Karpas-422 (cell line): ENCODE data around the gene IQCH. TPM values are rescaled to one million over a fixed set of nuclear protein-coding genes. Genes with fewer than 3 reads are reported as not detected.
A peak's percentile ranks its signal among the peaks of the same experiment; 100 is the strongest.

Source experiments
- DNase-seq: peaks from one replicate; pipeline ENCODE4 v3.0.0-alpha.2; 2015
- H2AFZ ChIP-seq: fragments of 200-600 bp; sonication (generic); 2 replicates; pipeline ENCODE4 v1.6.1; 2014; ENCODE audit warnings: antibody characterized with exemption, low read length, mixed read lengths
- H3K27ac ChIP-seq: fragments of 200-600 bp; sonication (generic); 2 replicates; pipeline ENCODE4 v1.5.1; 2014; ENCODE audit warnings: mild to moderate bottlenecking, low read length, moderate library complexity
- H3K27me3 ChIP-seq: fragments of 200-600 bp; sonication (generic); 2 replicates; pipeline ENCODE4 v1.6.1; 2014; ENCODE audit warnings: low read length, mixed read lengths
- H3K36me3 ChIP-seq: fragments of 200-600 bp; sonication (generic); 2 replicates; pipeline ENCODE4 v1.6.1; 2014; ENCODE audit warnings: low read length, mixed read lengths; ENCODE audit not compliant: insufficient read depth
- H3K4me1 ChIP-seq: fragments of 200-600 bp; sonication (generic); 2 replicates; pipeline ENCODE4 v1.6.1; 2014; ENCODE audit warnings: mild to moderate bottlenecking, low read length, mixed read lengths
- H3K4me2 ChIP-seq: fragments of 200-600 bp; sonication (generic); 2 replicates; pipeline ENCODE4 v1.6.1; 2014; ENCODE audit warnings: low read length, low read depth, mild to moderate bottlenecking; ENCODE audit not compliant: poor library complexity, severe bottlenecking
- H3K4me3 ChIP-seq: fragments of 200-600 bp; sonication (generic); 2 replicates; pipeline ENCODE4 v1.5.1; 2014; ENCODE audit warnings: mild to moderate bottlenecking, antibody characterized with exemption, low read length, mixed read lengths
- H3K79me2 ChIP-seq: fragments of 200-600 bp; sonication (generic); 2 replicates; pipeline ENCODE4 v1.6.1; 2014; ENCODE audit warnings: mild to moderate bottlenecking, low read length, mixed read lengths
- H3K9ac ChIP-seq: fragments of 200-600 bp; sonication (generic); 2 replicates; pipeline ENCODE4 v1.6.0; 2014; ENCODE audit warnings: low read length
- H3K9me2 ChIP-seq: fragments of 200-600 bp; sonication (generic), shearing (Covaris generic); replicated peaks from 2 replicates; pipeline ENCODE4 v1.6.0; 2014; ENCODE audit warnings: mild to moderate bottlenecking, low read length, moderate library complexity; ENCODE audit not compliant: insufficient read depth
- H3K9me3 ChIP-seq: fragments of 300-700, 200-600 bp; sonication (generic); 2 replicates; pipeline ENCODE4 v1.6.1; 2014; ENCODE audit warnings: low read length, mixed read lengths
- H4K20me1 ChIP-seq: fragments of 200-600 bp; sonication (generic); 2 replicates; pipeline ENCODE4 v1.6.1; 2014; ENCODE audit warnings: mild to moderate bottlenecking, antibody characterized with exemption, low read length, low read depth; ENCODE audit not compliant: insufficient read depth
- total RNA-seq: library from RNA; depleted of rRNA; stranded (reverse); fragments of >200 nt; shearing (Covaris generic); gene quantifications from 2 replicates; pipeline ENCODE4 v1.2.3, GENCODE V29; 2014; ENCODE audit warnings: low replicate concordance

IQCH gene
- total RNA-seq, 1 experiment from 2014 or later = 2.4 TPM

- no peak overlapping the region for H3K4me2 ChIP-seq
- no peak overlapping the region for H3K27ac ChIP-seq
- H3K36me3 ChIP-seq = no peaks in the 10 kb centered on the region
- peak; percentile 56 for DNase-seq
- H3K27me3 ChIP-seq = no peaks in the 10 kb centered on the region
- H4K20me1 ChIP-seq = no peaks in the 10 kb centered on the region
- H3K9ac ChIP-seq = no peak overlapping the region
- no peak overlapping the region for H3K4me3 ChIP-seq
- no peak overlapping the region for H2AFZ ChIP-seq
- no peaks in the 10 kb centered on the region for H3K9me3 ChIP-seq
- H3K79me2 ChIP-seq = no peaks in the 10 kb centered on the region
- peaks cover 41% of the 10 kb centered on the region for H3K4me1 ChIP-seq
- H3K9me2 ChIP-seq = no peaks in the 10 kb centered on the region
Measured at GRCh38 chr15:67397139-67397538, 142.6 kb downstream of the IQCH start.

GRCh38 chr15:67399925-67400324, 145.3 kb downstream of the IQCH start:
- Histone ChIP-seq H3K27ac (no peak overlapping the region), H3K36me3 (no peaks in the 10 kb centered on the region), H4K20me1 (no peaks in the 10 kb centered on the region), H3K9me3 (no peaks in the 10 kb centered on the region), H3K79me2 (no peaks in the 10 kb centered on the region), H3K4me2 (no peak overlapping the region), H3K4me3 (no peak overlapping the region), H2AFZ (no peak overlapping the region), H3K27me3 (no peaks in the 10 kb centered on the region), H3K9me2 (no peaks in the 10 kb centered on the region), H3K4me1 (peaks cover 13% of the 10 kb centered on the region), H3K9ac (no peak overlapping the region)
- no peak for DNase-seq

GRCh38 chr15:67400890-67401289, 146.3 kb downstream of the IQCH start:
- Histone ChIP-seq H4K20me1 (no peaks in the 10 kb centered on the region), H3K4me3 (no peak overlapping the region), H3K79me2 (no peaks in the 10 kb centered on the region), H3K27ac (no peak overlapping the region), H3K4me2 (no peak overlapping the region), H3K9me3 (no peaks in the 10 kb centered on the region), H3K36me3 (no peaks in the 10 kb centered on the region), H2AFZ (no peak overlapping the region), H3K9me2 (no peaks in the 10 kb centered on the region), H3K27me3 (no peaks in the 10 kb centered on the region), H3K4me1 (peaks cover 13% of the 10 kb centered on the region), H3K9ac (no peak overlapping the region)
- no peak for DNase-seq

GRCh38 chr15:67401336-67401735, 146.8 kb downstream of the IQCH start:
- H3K4me3 ChIP-seq = no peak overlapping the region
- H4K20me1 ChIP-seq = no peaks in the 10 kb centered on the region
- no peaks in the 10 kb centered on the region for H3K36me3 ChIP-seq
- no peak overlapping the region for H3K4me2 ChIP-seq
- no peak overlapping the region for H3K27ac ChIP-seq
- H3K9me2 ChIP-seq = no peaks in the 10 kb centered on the region
- no peaks in the 10 kb centered on the region for H3K79me2 ChIP-seq
- H3K27me3 ChIP-seq = no peaks in the 10 kb centered on the region
- no peak overlapping the region for H2AFZ ChIP-seq
- H3K9ac ChIP-seq = no peak overlapping the region
- DNase-seq = no peak
- no peaks in the 10 kb centered on the region for H3K9me3 ChIP-seq
- H3K4me1 ChIP-seq = peaks cover 15% of the 10 kb centered on the region

DNA sequence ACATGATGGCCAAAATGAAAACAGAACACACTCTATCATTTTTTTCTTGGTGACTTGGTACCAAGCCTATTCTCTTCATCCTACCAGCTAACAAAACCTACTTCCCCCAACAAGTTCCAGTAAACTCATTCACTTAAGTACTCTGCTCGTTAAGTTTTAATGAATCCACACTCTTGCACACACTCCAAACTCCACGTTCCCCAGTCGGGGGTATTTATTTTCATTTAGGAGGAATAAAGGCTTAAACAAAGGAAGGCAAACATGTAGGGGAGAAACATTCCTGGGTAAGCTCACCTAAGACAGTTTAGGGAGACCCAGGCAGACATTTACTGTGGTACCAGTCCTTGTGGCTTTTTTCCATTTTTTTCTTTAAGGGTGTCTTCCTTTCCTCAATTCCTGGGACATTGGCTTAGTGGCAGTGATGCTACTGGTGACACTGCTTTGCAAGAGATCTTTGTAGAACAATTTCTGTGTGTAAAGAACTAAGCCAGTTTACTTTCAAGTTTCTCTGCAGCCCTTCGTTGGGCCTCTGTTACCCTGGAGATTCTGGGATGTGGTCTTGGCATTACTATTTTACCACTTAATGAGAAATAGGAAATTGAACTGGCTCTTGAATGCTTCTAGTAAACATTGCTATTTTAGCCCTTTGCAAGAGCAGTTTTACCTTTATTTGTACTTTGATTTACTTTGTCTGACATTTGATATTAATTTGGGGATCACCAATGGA, 149.0 kb downstream of the IQCH start:
- DNase-seq = no peak
- no peak overlapping the region for H3K27ac ChIP-seq
- no peak overlapping the region for H2AFZ ChIP-seq
- no peaks in the 10 kb centered on the region for H3K27me3 ChIP-seq
- H3K9me2 ChIP-seq = no peaks in the 10 kb centered on the region
- H3K79me2 ChIP-seq = no peaks in the 10 kb centered on the region
- H4K20me1 ChIP-seq = no peaks in the 10 kb centered on the region
- H3K9me3 ChIP-seq = no peaks in the 10 kb centered on the region
- no peak overlapping the region for H3K4me3 ChIP-seq
- H3K36me3 ChIP-seq = no peaks in the 10 kb centered on the region
- no peak overlapping the region for H3K9ac ChIP-seq
- H3K4me2 ChIP-seq = no peak overlapping the region
- H3K4me1 ChIP-seq = peaks cover 25% of the 10 kb centered on the region

- Histone ChIP-seq H3K9ac (no peak overlapping the region), H3K4me2 (no peak overlapping the region), H2AFZ (no peak overlapping the region)
Measured at GRCh38 chr15:67405208-67406191, 150.9 kb downstream of the IQCH start.

DNA sequence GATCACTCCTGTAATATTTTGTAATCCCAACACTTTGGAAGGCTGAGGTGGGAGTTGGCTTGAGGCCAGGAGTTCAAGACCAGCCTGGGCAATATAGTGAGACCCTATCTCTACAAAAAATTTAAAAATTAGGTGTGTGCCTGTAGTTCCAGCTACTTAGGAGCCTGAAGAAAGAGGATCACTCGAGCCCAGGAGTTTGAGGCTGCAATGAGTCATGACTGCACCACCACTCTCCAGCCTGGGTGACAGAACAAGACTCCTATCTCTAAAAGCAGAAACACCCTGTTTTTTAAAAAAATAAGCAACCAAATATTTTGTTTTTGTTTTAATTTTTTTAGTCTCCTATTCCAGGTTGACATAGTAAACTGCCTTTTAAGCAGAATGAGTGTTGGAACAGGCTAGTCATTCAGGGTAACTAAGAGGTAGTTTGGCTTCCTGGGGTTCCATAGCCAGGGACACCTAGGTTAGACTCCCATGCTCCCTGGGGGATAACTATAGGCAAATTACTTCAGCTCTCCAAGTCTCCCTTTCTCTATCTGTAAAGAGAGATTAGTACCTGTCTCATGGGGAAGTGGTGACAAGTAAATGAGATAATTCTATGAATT, 151.8 kb downstream of the IQCH start:
- Histone ChIP-seq H3K27ac (no peak overlapping the region), H3K27me3 (no peaks in the 10 kb centered on the region)

More at GRCh38 chr15:67405208-67406191, 150.9 kb downstream of the IQCH start:
- H3K79me2 ChIP-seq = no peaks in the 10 kb centered on the region
- H3K9me3 ChIP-seq = no peaks in the 10 kb centered on the region
- no peaks in the 10 kb centered on the region for H3K36me3 ChIP-seq
- no peak for DNase-seq
- H3K4me1 ChIP-seq = peaks cover 25% of the 10 kb centered on the region
- no peak overlapping the region for H3K27ac ChIP-seq
- no peak overlapping the region for H3K4me3 ChIP-seq
- no peaks in the 10 kb centered on the region for H3K9me2 ChIP-seq
- H4K20me1 ChIP-seq = no peaks in the 10 kb centered on the region
- H3K27me3 ChIP-seq = no peaks in the 10 kb centered on the region

DNA sequence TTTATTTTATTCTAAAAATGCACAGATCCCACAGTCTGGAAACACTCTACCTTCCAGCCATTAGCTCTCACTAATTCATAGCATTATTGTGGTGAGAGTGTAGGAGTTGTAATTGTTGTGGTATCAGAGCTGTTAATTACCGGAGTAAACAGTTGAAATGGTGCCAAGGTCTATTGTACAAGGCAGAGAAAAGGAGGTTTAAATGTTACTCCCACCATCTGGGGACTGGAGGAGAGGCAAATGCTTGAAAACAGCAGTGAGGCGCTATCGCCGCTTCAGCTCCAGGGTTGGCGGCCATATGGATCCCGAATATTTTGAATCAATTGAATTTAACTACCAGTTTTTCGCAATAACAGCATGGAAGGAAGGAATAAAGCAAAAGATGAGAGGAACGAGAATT, 153.2 kb downstream of the IQCH start:
- no peak for DNase-seq
- no peak overlapping the region for H3K4me3 ChIP-seq
- H2AFZ ChIP-seq = no peak overlapping the region
- no peak overlapping the region for H3K4me2 ChIP-seq
- H3K9me2 ChIP-seq = no peaks in the 10 kb centered on the region
- H3K9me3 ChIP-seq = no peaks in the 10 kb centered on the region
- H3K9ac ChIP-seq = no peak overlapping the region
- H3K4me1 ChIP-seq = peaks cover 16% of the 10 kb centered on the region
- no peaks in the 10 kb centered on the region for H4K20me1 ChIP-seq
- H3K27me3 ChIP-seq = no peaks in the 10 kb centered on the region
- no peaks in the 10 kb centered on the region for H3K79me2 ChIP-seq
- H3K27ac ChIP-seq = no peak overlapping the region
- H3K36me3 ChIP-seq = no peaks in the 10 kb centered on the region

More for the DNA sequence above, 151.8 kb downstream of the IQCH start:
- Histone ChIP-seq H3K4me2 (no peak overlapping the region), H3K9me2 (no peaks in the 10 kb centered on the region), H3K9me3 (no peaks in the 10 kb centered on the region), H3K9ac (no peak overlapping the region), H4K20me1 (no peaks in the 10 kb centered on the region), H3K79me2 (no peaks in the 10 kb centered on the region), H3K4me3 (no peak overlapping the region), H3K4me1 (peaks cover 22% of the 10 kb centered on the region), H3K36me3 (no peaks in the 10 kb centered on the region), H2AFZ (no peak overlapping the region)
- peak; percentile 52 for DNase-seq
